Right ventricle myocardium inferior (tissue), 1 donor: ENCODE results near the gene PSMB3. TPM values are rescaled to one million over a fixed set of nuclear protein-coding genes. Genes with fewer than 3 reads are reported as not detected.
A peak's percentile ranks its signal among the peaks of the same experiment; 100 is the strongest.

Source experiments
- ATAC-seq: fragments of 200-7000 bp; cut with Tn5 transposase; one replicate; pipeline ENCODE4 v1.9.1; 2020; ENCODE audit warnings: mild to moderate bottlenecking, moderate library complexity
- DNase-seq: peaks from one replicate; pipeline ENCODE4 v3.0.0; 2021; ENCODE audit errors: missing footprints
- intact Hi-C: fragments of 100-400 bp; cut with DNase I; formaldehyde crosslinking; loops from one replicate; pipeline ENCODE4 v1.11.0; 2022
- long read RNA-seq: library from polyadenylated mRNA; unstranded; transcript quantifications from one replicate; pipeline ENCODE4 v2.0.0, GENCODE V29; 2021
- total RNA-seq: library from RNA; stranded (reverse); fragmentation: NEBNext Ultra II Directional; extraction: Animal tissue kit (Norgen Biotek cat#: 25700); gene quantifications from one replicate; pipeline ENCODE4 v1.2.1, GENCODE V29; 2021
- donor health status: DM: no; HTN: yes; CAD: no; lungs with severe emphysema.

The PSMB3 gene
- 175 TPM for total RNA-seq
- long read RNA-seq, transcript PSMB3-211 (6 exons, 773 nt), result major isoform, 35 of 40 reads
- long read RNA-seq, partial matches to known transcripts, result 3 of 40 reads
- long read RNA-seq, other reads (novel, unspliced or antisense), result 0 of 40 reads

- peak; percentile 86 for ATAC-seq
- intact Hi-C loops, result loop anchor here (5.0 kb wide), 2 partner anchors 45 to 115 kb away; partner anchors contain the start of gene PIP4K2B
- DNase-seq, result peak; percentile 97
Observed at GRCh38 chr17:38752308-38753070, at the start of gene PSMB3. PSMB3 (plus strand) TSS chr17:38752741; CDS start chr17:38752827, 86 bp downstream.

GRCh38 chr17:38702916-38703741 is 49.4 kb upstream of the PSMB3 start:
- peak; percentile 79 for DNase-seq
- intact Hi-C loops, result loop anchor here (2.0 to 5.0 kb wide), 2 partner anchors 26 to 44 kb away; partner anchors contain the start of gene PCGF2
- ATAC-seq, result no peak

- peak; percentile 53 for ATAC-seq
- DNase-seq, result peak; percentile 87
- intact Hi-C loops, result loop anchor here (1.0 to 5.0 kb wide), 3 partner anchors 26 to 43 kb away; partner anchors contain the start of genes CISD3 and PCGF2
Observed at GRCh38 chr17:38703742-38704605, 48.6 kb upstream of the PSMB3 start.

GRCh38 chr17:38704606-38705522 is 47.7 kb upstream of the PSMB3 start, which contains the start of gene MLLT6:
MLLT6 (plus strand) TSS chr17:38705273; CDS start chr17:38705633, 360 bp downstream.
- peak; percentile 55 for ATAC-seq
- intact Hi-C loops, result loop anchor here (1.0 to 5.0 kb wide), 3 partner anchors 25 to 92 kb away; partner anchors contain the start of genes CISD3, PCGF2 and PIP4K2B
- peak; percentile 91 for DNase-seq

- intact Hi-C loops, result loop anchor here (5.0 kb wide), 1 partner anchor 92 kb away; the partner anchor contains the start of gene PIP4K2B
- DNase-seq (no peak), ATAC-seq (no peak)
Observed at GRCh38 chr17:38705523-38705802, 47.1 kb upstream of the PSMB3 start.

GRCh38 chr17:38705803-38706504 is 46.6 kb upstream of the PSMB3 start:
- ATAC-seq (no peak), DNase-seq (peak; percentile 84)
- intact Hi-C loops, result loop anchor here (5.0 kb wide), 1 partner anchor 91 kb away; the partner anchor contains the start of gene PIP4K2B

- intact Hi-C loops, result loop anchor here (5.0 kb wide), 1 partner anchor 91 kb away; the partner anchor contains the start of gene PIP4K2B
- ATAC-seq (no peak), DNase-seq (no peak)
Observed at GRCh38 chr17:38706505-38707216, 45.9 kb upstream of the PSMB3 start.

- DNase-seq (no peak), ATAC-seq (no peak)
- intact Hi-C loops, result loop anchor here (5.0 kb wide), 1 partner anchor 89 kb away; the partner anchor contains the start of gene PIP4K2B
Observed at GRCh38 chr17:38707678-38708351, 44.7 kb upstream of the PSMB3 start.

GRCh38 chr17:38709104-38709820 is 43.3 kb upstream of the PSMB3 start:
- DNase-seq, result no peak
- no peak for ATAC-seq
- intact Hi-C loops, result loop anchor here (5.0 kb wide), 1 partner anchor 88 kb away; the partner anchor contains the start of gene PIP4K2B

- intact Hi-C loops, result loop anchor here (5.0 kb wide), 1 partner anchor 87 kb away; the partner anchor contains the start of gene PIP4K2B
- DNase-seq, result no peak
- no peak for ATAC-seq
Observed at GRCh38 chr17:38709864-38710603, 42.5 kb upstream of the PSMB3 start.

GRCh38 chr17:38710604-38710962 is 42.0 kb upstream of the PSMB3 start:
- DNase-seq, result no peak
- ATAC-seq, result no peak
- intact Hi-C loops, result no loop called here

- ATAC-seq (no peak), DNase-seq (no peak)
- intact Hi-C loops, result no loop called here
Observed at GRCh38 chr17:38710985-38711384, 41.6 kb upstream of the PSMB3 start.

- ATAC-seq (peak; percentile 68), DNase-seq (no peak)
- intact Hi-C loops, result no loop called here
Observed at GRCh38 chr17:38711792-38712571, 40.6 kb upstream of the PSMB3 start.
